SJSA1 (cell line): ENCODE results near the gene LPP. TPM values are rescaled to one million over a fixed set of nuclear protein-coding genes. Genes with fewer than 3 reads are reported as not detected.
A peak's percentile ranks its signal among the peaks of the same experiment; 100 is the strongest.

Source experiments
- DNase-seq, 2 experiments: peaks; one replicate each; pipeline ENCODE4 v3.0.0-alpha.2; 2015 to 2020; ENCODE audit warnings: low spot score in 2 of 2, low read depth in 1 of 2
- H3K27ac ChIP-seq: fragments of 250-450 bp; sonication (Bioruptor Pico); 2 replicates; pipeline ENCODE4 v1.5.1; 2020; ENCODE audit warnings: mild to moderate bottlenecking, moderate library complexity
- H3K27me3 ChIP-seq: fragments of 250-450 bp; sonication (Bioruptor Pico); replicated peaks from 2 replicates; pipeline ENCODE4 v1.5.1; 2020; ENCODE audit warnings: mild to moderate bottlenecking, moderate library complexity
- H3K36me3 ChIP-seq: fragments of 250-450 bp; sonication (Bioruptor Pico); 2 replicates; pipeline ENCODE4 v1.5.1; 2020; ENCODE audit warnings: mild to moderate bottlenecking
- H3K4me1 ChIP-seq: fragments of 250-450 bp; sonication (Bioruptor Pico); replicated peaks from 2 replicates; pipeline ENCODE4 v1.6.1; 2021; ENCODE audit warnings: mild to moderate bottlenecking
- H3K4me3 ChIP-seq: fragments of 250-450 bp; sonication (Bioruptor Pico); 2 replicates; pipeline ENCODE4 v1.5.1; 2020; ENCODE audit warnings: mild to moderate bottlenecking
- H3K9me3 ChIP-seq: fragments of 250-450 bp; sonication (Bioruptor Pico); replicated peaks from 2 replicates; pipeline ENCODE4 v1.5.1; 2020; ENCODE audit warnings: mild to moderate bottlenecking
- total RNA-seq: library from RNA; depleted of rRNA; stranded (reverse); fragments of >200 nt; shearing (Covaris generic); gene quantifications from 2 replicates; pipeline ENCODE4 v1.2.3, GENCODE V29; 2014

The LPP gene
- total RNA-seq, 1 experiment from 2014 or later, result 132 TPM

- no peak overlapping the region; the same call in 1 of the 2 replicates for H3K27ac ChIP-seq
- peaks cover 40% of the 10 kb centered on the region for H3K36me3 ChIP-seq
- no peaks in the 10 kb centered on the region for H3K27me3 ChIP-seq
- no peak overlapping the region for H3K4me3 ChIP-seq
- H3K9me3 ChIP-seq, result no peaks in the 10 kb centered on the region
- DNase-seq, result no peak
- H3K4me1 ChIP-seq, result peaks cover 19% of the 10 kb centered on the region
These were observed 370.1 kb downstream of the LPP start for GRCh38 chr3:188524052-188524451.

DNA sequence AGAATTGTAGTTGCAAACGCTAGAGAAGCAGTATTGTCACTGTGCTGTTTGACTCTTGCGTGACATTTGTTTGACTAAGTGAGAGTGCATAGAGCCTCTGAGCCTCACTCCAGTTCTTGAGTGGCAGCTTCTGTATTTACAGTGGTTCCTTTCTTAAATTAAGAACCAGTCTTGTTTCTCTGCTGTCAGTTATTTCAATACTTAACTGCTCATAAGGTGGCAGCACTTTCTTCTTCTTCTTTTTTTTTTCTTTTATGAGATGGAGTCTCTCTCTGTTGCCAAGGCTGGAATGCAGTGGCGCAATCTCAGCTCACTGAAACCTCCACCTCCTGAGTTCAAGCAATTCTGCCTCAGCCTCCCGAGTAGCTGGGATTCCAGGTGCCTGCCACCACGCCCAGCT is 372.1 kb downstream of the LPP start:
- peaks cover 32% of the 10 kb centered on the region for H3K4me1 ChIP-seq
- no peak for DNase-seq
- no peak overlapping the region for H3K4me3 ChIP-seq
- no peak overlapping the region for H3K27ac ChIP-seq
- H3K9me3 ChIP-seq, result no peaks in the 10 kb centered on the region
- no peaks in the 10 kb centered on the region for H3K27me3 ChIP-seq
- peaks cover 49% of the 10 kb centered on the region for H3K36me3 ChIP-seq

DNA sequence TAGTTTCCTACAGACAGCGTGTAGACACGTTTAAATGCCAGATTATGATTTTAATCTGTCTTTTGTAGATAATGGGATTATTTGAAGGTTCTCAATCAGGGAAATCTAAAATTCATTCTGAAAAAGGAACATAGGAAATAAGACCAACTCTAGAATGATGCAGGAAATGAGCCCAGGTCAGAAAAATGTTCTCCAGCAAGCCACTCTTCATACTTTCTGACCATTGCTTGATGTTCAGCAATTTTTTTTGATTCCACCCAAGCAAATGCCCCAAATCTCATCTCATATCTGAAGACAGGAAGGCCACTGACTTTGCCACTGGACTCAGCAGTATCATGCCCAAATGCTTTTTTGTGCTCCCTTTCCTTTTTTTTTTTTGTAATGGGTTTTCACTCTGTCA is 373.4 kb downstream of the LPP start:
- peaks cover 49% of the 10 kb centered on the region for H3K36me3 ChIP-seq
- DNase-seq, result no peak
- H3K4me1 ChIP-seq, result peaks cover 43% of the 10 kb centered on the region
- no peak overlapping the region for H3K4me3 ChIP-seq
- H3K27ac ChIP-seq, result no peak overlapping the region
- no peaks in the 10 kb centered on the region for H3K27me3 ChIP-seq
- no peaks in the 10 kb centered on the region for H3K9me3 ChIP-seq

- Histone ChIP-seq H3K9me3 (no peaks in the 10 kb centered on the region), H3K4me1 (peaks cover 53% of the 10 kb centered on the region), H3K4me3 (no peak overlapping the region), H3K36me3 (peaks cover 45% of the 10 kb centered on the region), H3K27me3 (no peaks in the 10 kb centered on the region), H3K27ac (no peak overlapping the region)
- DNase-seq, result no peak
These were observed 374.4 kb downstream of the LPP start for GRCh38 chr3:188528396-188528795.

GRCh38 chr3:188529228-188529627 is 375.3 kb downstream of the LPP start:
- DNase-seq, result no peak
- peaks cover 43% of the 10 kb centered on the region for H3K36me3 ChIP-seq
- no peaks in the 10 kb centered on the region for H3K27me3 ChIP-seq
- peaks cover 57% of the 10 kb centered on the region for H3K4me1 ChIP-seq
- H3K27ac ChIP-seq, result peak overlapping the region; percentile 95
- no peak overlapping the region for H3K4me3 ChIP-seq
- no peaks in the 10 kb centered on the region for H3K9me3 ChIP-seq

DNA sequence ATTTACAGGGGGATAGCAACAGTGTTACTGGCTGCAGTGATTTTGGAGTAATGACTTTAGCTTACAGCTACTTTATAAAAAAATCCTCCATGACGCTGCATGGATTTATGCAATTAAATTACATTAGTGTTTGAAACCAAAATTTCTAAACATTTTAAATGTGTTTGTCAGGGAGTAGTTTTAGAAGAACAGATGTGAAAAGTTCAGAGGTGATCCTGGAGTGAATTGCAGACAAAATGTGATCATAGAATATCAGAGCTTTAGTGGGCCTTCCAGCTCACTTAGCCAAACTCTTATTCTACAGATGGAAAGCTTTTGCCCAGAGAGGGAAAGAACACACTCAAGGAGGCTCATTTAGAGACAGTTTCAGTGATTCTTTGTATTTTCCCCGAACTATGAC is 376.3 kb downstream of the LPP start:
- no peak for DNase-seq
- Histone ChIP-seq H3K27ac (peak overlapping the region; percentile 95), H3K27me3 (no peaks in the 10 kb centered on the region), H3K4me3 (no peak overlapping the region), H3K9me3 (no peaks in the 10 kb centered on the region), H3K36me3 (peaks cover 39% of the 10 kb centered on the region), H3K4me1 (peaks cover 65% of the 10 kb centered on the region)

GRCh38 chr3:188531210-188531609 is 377.3 kb downstream of the LPP start:
- no peaks in the 10 kb centered on the region for H3K9me3 ChIP-seq
- H3K4me3 ChIP-seq, result no peak overlapping the region
- H3K27me3 ChIP-seq, result no peaks in the 10 kb centered on the region
- H3K27ac ChIP-seq, result peak overlapping the region; percentile 95
- peaks cover 65% of the 10 kb centered on the region for H3K4me1 ChIP-seq
- H3K36me3 ChIP-seq, result peaks cover 29% of the 10 kb centered on the region
- peak; percentile 66 to 72 for DNase-seq

GRCh38 chr3:188533172-188533571 is 379.2 kb downstream of the LPP start:
- Histone ChIP-seq H3K36me3 (peaks cover 22% of the 10 kb centered on the region), H3K4me1 (peaks cover 65% of the 10 kb centered on the region), H3K9me3 (no peaks in the 10 kb centered on the region), H3K4me3 (no peak overlapping the region), H3K27me3 (no peaks in the 10 kb centered on the region), H3K27ac (peak overlapping the region; percentile 95)
- no peak for DNase-seq

- Histone ChIP-seq H3K27me3 (no peaks in the 10 kb centered on the region), H3K9me3 (no peaks in the 10 kb centered on the region), H3K4me1 (peaks cover 62% of the 10 kb centered on the region), H3K4me3 (no peak overlapping the region), H3K36me3 (peaks cover 20% of the 10 kb centered on the region), H3K27ac (peak overlapping the region; percentile 95)
- DNase-seq, result peak in 1 of 2 experiments; percentile 42
These were observed 379.8 kb downstream of the LPP start for GRCh38 chr3:188533612-188534357.

GRCh38 chr3:188534633-188535032 is 380.7 kb downstream of the LPP start:
- DNase-seq, result no peak

DNA sequence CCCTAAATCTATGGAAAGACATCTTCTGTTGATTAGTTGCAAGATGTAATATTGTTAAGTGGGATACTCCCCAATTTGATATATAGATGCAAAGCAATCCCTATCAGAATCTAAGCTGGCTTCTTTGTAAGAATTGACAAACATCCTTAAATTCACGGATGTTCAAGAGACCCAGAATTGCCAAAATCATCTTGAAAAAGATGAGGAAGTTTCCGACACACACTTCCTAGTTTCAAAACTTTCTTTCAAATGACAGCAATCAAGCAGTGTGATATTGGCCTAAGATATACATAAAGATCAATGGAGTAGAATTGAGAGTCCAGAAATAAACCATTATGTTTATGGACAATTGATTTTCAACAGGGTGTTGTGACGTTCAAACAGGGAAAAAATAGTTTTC is 383.6 kb downstream of the LPP start:
- H3K36me3 ChIP-seq, result peaks cover 16% of the 10 kb centered on the region
- peaks cover 35% of the 10 kb centered on the region for H3K4me1 ChIP-seq
- no peak overlapping the region for H3K27ac ChIP-seq
- no peaks in the 10 kb centered on the region for H3K9me3 ChIP-seq
- H3K27me3 ChIP-seq, result no peaks in the 10 kb centered on the region
- H3K4me3 ChIP-seq, result no peak overlapping the region
- no peak for DNase-seq

More at GRCh38 chr3:188534633-188535032, 380.7 kb downstream of the LPP start:
- Histone ChIP-seq H3K27me3 (no peaks in the 10 kb centered on the region), H3K4me3 (no peak overlapping the region), H3K4me1 (peaks cover 54% of the 10 kb centered on the region), H3K27ac (peak overlapping the region; percentile 95), H3K9me3 (no peaks in the 10 kb centered on the region), H3K36me3 (peaks cover 22% of the 10 kb centered on the region)

GRCh38 chr3:188539037-188539436 is 385.1 kb downstream of the LPP start:
- H3K27me3 ChIP-seq, result no peaks in the 10 kb centered on the region
- H3K27ac ChIP-seq, result no peak overlapping the region
- H3K36me3 ChIP-seq, result peaks cover 16% of the 10 kb centered on the region
- H3K9me3 ChIP-seq, result no peaks in the 10 kb centered on the region
- H3K4me3 ChIP-seq, result no peak overlapping the region
- H3K4me1 ChIP-seq, result peaks cover 21% of the 10 kb centered on the region
- no peak for DNase-seq

DNA sequence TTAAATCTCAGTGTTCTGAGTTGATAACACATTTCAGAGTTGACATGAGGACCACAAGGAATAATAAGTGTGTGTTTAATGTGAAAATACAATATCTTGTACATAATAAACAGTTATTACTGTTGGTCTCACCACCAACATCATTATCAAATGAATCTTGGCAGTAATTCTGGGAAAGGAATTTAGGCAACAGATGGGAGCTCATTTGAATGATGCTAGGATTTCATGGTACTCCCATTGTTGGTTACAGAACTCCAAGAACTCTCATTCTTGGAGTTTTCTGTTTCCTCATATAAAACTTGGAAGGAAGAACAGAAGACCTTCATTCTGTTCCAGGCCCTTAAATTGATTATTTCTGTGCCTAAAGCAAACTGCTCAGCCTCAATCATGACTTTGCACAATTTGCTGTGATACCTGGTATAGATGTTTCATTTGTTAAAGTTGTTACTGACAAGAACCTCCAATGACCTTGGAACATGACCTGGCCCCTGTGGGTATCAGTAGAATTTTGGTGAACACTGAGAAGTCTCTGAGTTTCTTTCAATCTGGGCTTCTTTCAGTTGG is 385.8 kb downstream of the LPP start:
- no peak overlapping the region for H3K4me3 ChIP-seq
- no peak for DNase-seq
- H3K27ac ChIP-seq, result no peak overlapping the region
- peaks cover 16% of the 10 kb centered on the region for H3K36me3 ChIP-seq
- no peaks in the 10 kb centered on the region for H3K9me3 ChIP-seq
- no peaks in the 10 kb centered on the region for H3K27me3 ChIP-seq
- peaks cover 15% of the 10 kb centered on the region for H3K4me1 ChIP-seq

DNA sequence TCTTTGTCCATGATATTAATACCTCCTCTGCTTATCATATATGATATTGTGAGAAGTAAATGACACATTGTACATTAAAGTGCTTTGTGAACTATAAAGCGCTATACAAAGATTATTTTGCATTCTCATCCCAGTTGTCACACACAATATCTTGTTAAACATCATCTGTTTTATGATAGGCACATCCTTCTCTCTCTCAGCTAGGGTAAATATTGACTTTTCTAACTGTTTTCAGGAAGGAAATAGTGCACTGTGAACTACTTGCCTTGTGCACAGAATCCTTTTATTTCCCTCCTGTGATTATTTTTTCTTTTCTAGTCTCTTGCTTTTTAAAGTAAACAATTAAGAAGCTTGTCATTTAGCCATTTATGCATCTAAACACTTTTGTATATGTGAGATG is 388.2 kb downstream of the LPP start:
- Histone ChIP-seq H3K27ac (no peak overlapping the region), H3K27me3 (no peaks in the 10 kb centered on the region)
- DNase-seq, result no peak

More for the DNA sequence above, 388.2 kb downstream of the LPP start:
- Histone ChIP-seq H3K9me3 (no peaks in the 10 kb centered on the region), H3K4me3 (no peak overlapping the region), H3K4me1 (peaks cover 23% of the 10 kb centered on the region), H3K36me3 (peaks cover 26% of the 10 kb centered on the region)
